Measurements from ENCODE around the gene ZNF699.
A peak's percentile ranks its signal among the peaks of the same experiment; 100 is the strongest.
"Not testable (repeated sequence)": the region's sequence is repeated elsewhere in the genome, so short reads cannot be mapped to it uniquely, and the experiment has no call there.

ZNF699 gene

DNA sequence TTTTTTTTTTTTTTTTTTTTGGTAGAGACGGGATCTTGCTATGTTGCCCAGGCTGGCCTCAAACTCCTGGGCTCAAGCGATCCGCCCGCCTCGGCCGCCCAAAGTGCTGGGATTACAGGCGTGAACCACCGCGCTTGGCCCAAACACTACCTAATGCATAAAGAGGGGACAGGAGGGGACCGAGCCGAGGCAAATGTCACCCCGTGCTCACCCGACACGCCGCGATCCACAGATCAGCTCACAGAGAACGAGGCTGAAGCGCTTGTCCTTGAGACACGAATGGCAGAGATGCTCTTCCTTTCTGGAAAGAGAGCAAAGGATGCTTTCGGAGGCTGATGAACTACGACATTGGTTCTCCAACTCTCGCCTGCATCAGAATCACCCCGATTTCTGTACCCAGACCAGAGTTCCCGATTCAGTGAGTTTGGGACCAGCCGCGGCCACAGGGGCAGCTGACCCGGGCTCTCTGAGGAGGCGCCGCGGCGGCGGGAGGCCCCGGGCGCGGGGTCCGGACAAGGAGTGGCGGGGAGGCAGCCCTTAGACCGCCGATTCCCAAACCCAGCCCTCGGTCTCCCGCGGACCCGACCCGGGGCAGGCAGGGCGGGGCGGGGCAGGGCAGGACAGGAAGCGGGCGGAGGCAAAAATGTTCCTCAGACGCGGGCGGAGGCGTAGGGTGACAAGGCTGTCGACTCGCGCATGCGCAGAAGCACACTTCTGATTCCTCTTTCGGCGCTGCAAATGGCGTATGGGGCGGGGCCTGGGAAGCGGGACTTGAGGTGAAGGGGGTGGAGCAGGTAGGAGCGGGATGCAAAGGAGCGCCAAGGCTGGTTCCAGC, at the start of gene ZNF699:
TSS of gene ZNF699 (minus strand) at position 700 of the 835 bp plus-strand sequence. CDS start 4,719 bp downstream, outside the sequence.
- peak; percentile 97 for DNase-seq

DNA sequence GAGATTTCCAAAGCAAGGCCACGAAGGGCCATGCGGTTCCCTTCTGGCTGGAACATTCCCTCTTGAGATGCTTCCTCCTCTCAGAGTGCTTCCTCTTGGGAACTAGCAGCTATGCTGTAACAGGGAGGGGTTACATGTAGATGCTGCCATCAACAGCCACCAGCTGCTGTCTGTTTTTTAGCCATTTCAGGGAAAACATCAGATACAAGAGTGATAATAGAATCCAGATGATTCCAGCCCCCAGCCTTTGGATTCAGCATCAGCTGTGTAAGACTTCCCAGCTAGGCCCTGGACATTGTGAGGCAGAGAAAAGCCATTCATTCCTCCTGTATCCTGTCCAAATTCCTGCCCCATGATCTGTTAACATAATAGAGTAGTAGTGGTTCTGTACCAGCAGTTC, 45.0 kb upstream of the ZNF699 start:
- no peak for DNase-seq

DNA sequence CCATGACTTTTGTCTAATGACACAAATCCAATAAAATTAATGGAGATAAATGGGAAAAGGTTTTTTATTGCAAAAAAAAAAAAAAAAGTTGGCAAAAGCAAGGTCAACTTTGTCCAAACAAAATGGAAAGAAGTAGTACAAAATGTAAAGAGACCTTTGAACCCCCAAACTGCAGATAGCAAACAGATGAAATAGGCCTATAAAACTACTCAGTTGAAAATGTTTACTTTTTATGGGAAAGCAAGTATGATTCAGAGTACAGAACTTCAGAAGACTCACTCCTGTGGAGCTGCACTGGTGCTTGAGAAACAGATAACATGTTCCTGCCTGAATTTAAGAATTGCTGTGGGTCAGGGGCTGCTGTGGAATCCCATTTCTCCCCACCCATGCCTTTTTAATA, 43.4 kb upstream of the ZNF699 start:
- no peak for DNase-seq

DNA sequence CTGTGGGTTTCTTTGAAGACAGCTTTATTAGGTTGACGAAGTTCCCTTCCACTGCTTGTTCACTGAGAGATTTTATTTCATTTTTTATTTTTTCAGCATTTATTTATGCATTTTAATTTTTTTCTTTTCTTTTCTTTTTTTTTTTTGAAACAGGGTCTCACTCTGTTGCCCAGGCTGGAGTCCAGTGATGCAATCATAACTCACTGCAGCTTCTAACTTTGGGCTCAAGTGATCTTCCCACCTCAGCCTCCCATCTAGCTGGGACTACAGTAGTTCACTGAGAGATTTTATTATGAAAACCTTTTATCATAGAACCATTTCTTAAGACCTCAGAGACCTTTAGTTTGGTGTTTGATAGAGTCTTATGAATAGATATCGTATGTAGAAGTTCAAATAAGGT, 42.9 kb upstream of the ZNF699 start:
- no peak for DNase-seq

DNA sequence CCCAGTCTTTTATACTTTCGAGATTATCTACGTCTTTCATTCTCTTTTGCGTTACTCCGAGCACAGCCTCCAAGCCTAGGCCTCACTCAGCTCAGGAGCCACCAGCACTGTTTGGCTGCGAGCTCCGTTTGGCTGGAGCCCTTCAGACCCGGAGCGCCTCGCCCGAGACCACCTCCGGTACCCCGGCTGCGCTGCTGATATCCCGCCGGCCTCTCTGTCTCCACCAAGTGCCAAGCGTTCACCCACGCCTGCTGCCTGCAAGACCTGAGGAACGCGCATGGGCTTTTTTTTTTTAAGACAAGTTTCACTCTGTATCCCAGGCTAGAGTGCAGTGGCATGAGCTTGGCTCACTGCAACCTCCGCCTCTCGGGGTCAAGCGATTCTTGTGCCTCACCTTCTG, 39.0 kb upstream of the ZNF699 start:
- no peak for DNase-seq

DNA sequence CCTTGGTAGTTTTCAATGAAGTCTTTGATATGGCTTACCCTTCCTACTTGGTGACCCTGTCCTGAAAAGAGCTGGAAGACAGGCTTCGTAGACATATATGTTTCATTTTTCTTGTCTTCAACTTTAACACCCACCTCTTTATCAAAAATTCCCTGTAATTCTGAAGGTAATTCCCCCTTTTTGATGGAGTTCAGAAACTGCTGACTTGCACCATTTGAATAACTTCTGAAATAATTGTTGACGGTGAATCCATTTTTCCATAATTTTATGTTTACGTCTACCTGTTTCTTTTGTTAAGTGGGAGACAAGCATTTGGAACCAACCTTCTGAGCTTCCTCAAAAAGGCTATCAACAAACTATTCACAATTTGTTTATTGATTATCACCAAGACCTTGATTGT, 38.6 kb upstream of the ZNF699 start:
- DNase-seq, result no peak

DNA sequence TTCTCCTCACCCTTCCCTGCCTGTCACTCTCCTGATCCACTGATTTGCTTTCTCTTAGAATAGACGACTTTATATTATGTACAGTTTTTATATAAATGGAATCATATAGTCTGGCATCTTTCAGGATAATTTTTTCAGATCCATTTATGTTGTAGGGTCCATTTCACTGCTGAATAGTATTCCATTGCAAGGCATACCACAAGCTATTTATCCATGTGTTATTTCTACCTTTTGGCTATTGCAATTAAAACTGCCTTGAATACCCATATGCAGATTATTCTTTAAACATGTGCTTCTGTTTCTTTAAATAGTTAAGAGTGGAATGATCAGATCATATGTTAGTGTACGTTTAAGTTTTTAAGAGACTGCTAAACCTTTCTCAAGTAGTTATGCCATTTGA, 35.4 kb upstream of the ZNF699 start:
- DNase-seq, result no peak

DNA sequence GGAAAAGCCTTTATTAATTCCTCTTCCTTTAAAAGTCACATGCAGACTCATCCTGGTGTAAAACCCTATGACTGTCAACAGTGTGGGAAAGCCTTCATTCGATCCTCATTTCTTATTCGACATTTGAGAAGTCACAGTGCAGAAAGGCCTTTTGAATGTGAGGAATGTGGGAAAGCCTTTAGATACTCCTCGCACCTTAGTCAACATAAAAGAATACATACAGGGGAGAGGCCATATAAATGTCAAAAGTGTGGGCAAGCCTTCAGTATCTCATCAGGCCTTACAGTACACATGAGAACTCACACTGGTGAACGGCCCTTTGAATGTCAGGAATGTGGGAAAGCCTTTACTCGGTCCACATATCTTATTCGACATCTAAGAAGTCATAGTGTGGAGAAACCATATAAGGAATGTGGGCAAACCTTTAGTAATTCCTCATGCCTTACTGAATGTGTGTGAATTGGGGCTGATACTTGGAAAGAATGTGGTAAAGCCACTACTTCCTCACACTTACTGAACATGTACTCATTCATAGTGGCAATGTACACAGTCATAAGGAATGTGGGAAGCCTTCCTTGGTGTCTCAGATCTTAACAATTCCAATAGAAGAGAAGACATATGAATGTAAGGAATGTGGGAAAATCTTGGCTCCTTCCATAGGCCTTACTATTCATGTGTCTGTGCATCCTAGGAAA, 33.1 kb upstream of the ZNF699 start:
- no peak for DNase-seq

DNA sequence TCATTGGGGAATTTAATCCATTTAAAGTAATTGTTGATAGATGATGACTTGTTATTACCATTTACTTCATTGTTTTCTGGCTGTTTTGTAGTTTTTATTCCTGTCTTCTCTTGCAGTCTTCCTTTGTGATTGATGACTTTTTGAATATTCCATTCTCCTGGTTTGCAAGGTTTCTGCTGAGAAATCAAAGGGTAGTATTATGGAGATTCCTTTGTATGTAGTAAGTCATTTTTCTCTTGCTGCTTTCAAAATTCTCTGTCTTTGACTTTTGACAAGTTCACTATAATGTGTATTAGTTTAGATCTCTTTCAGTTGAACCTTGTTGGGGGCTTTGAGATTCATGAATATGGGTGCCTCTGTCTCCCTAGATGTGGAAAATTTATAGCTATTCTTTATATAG, 20.4 kb upstream of the ZNF699 start:
- no peak for DNase-seq

DNA sequence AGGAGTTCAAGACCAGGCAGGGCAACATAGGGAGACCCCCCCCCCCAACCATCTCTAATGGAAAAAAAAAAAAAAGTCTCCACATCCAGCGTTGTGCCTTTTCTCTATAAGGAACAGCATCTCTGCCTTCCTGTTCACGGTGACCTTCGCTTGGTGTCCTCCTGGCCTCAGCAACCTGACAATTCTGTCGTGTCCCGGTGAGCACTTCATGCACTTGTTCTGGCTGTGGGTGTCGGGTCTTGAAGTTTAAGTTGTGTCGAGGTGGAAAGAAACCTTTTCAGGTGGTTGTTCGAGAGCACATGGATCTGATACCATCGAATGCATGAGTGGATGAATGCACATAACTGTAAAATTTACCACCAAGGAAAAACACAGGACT, 14.9 kb upstream of the ZNF699 start:
- DNase-seq, result no peak

DNA sequence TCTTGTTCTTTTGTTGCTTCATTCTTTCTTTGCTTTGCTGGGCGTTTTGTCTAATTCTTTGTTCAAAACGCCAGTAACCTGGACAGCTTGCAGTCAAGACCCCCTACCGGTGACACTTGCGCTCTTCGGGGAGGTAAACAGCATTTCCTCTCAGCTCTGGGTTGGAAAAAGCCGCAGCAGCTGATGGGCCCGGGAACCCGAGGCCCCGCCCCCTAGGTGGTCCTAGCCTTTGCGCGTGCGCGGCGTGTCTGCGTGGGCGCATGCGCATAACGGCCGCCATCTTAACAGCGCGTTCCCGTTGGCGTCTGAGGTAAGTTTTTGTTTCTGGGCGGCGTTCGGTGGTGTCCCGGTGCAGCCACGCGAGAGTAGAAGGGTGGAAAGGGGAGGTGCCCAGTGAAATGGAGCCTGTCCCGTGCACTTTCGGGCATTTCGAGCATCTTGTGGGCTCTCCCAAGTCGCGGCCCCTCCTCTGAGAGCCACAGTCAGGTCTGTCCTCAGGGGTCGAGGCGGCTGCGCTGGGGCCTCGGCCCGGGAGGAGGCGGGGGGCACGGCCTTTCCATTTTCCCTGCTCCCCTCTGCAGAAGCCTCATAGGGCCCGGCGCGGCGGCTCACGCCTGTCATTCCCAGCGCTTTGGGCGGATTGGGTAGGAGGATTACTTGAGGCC, 14.4 kb upstream of the ZNF699 start, which contains the start of gene ZNF559:
TSS of gene ZNF559 (plus strand) at position 261 of the 665 bp plus-strand sequence. CDS start 14,371 bp downstream, outside the sequence.
- DNase-seq, result peak; percentile 94

DNA sequence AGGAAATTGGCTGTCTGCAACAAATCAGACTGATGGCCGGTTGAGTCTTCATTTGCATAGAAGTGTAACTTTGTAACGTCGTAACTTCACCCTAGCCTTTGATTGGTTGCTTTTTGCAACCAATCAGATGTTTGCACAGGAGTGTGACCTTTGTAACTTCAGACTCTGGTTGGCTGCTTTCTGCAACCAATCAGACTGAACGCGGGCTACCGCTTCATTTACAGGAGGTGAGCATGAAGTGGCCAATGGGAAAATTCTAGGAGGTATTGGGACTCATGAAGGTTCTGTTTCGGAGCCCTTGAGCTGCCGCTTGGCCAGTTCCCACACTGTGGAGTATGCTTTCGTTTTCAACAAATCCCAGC, 13.9 kb upstream of the ZNF699 start:
- DNase-seq, result peak; percentile 72

DNA sequence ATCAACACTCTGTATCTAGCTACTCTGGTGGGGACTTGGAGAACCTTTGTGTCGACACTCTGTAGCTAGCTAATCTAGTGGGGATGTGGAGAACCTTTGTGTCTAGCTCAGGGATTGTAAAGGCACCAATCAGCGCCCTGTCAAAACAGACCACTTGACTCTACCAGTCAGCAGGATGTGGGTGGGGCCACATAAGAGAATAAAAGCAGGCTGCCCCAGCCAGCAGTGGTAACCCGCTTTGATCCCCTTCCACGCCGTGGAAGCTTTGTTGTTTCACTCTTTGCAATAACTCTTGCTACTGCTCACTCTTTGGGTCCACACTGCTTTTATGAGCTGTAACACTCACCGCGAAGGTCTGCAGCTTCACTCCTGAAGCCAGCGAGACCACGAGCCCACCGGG, 12.6 kb upstream of the ZNF699 start:
- DNase-seq, result not testable (repeated sequence)

DNA sequence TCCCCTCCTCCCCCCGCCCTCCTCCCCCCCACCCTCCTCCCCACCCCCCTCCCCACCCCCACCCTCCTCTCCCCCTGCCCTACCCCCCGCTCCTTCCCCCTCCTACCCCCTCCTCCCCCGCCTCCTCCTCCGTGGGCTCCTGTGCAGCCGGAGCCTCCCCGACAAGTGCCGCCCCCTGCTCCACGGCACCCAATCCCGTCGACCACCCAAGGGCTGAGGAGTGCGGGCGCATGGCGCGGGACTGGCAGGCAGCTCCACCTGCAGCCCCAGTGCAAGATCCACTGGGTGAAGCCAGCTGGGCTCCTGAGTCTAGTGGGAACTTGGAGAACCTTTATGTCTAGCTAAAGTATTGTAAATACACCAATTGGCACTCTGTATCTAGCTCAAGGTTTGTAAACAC, 12.1 kb upstream of the ZNF699 start:
- DNase-seq, result not testable (repeated sequence)

DNA sequence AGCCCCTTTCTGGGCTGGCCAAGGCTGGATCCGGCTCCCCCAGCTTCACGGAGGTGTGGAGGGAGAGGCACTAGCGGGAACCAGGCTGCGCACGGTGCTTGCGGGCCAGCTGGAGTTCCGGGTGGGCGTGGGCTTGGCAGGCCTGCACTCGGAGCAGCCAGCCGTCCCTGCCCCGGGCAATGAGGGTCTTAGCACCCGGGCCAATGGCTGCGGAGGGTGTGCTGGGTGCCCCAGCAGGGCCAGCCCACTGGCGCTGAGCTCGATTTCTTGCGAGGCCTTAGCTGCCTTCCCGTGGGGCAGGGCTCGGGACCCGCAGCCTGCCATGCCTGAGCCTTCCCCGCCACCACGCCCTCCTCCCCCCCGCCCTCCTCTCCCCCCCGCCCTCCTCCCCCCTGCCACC, 11.7 kb upstream of the ZNF699 start:
- no peak for DNase-seq

DNA sequence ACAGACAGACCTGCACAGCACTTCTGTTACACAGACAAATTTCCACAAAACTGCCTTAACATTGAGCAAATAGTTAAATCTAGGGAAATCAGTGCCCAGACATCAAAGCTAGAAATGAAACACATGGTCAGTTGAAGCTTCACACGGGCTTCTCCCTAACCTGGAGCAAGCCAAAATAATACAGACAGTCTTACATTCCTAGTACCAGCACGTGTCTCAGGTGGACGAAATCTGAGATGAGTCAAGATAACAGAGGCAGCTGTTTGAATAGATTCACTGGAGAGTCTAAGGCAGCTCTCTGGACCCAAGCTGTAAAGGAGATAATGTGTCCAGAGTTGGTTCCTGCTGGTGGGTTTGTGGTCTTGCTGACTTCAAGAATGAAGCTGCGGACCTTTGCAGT, 4.1 kb upstream of the ZNF699 start:
- no peak for DNase-seq

DNA sequence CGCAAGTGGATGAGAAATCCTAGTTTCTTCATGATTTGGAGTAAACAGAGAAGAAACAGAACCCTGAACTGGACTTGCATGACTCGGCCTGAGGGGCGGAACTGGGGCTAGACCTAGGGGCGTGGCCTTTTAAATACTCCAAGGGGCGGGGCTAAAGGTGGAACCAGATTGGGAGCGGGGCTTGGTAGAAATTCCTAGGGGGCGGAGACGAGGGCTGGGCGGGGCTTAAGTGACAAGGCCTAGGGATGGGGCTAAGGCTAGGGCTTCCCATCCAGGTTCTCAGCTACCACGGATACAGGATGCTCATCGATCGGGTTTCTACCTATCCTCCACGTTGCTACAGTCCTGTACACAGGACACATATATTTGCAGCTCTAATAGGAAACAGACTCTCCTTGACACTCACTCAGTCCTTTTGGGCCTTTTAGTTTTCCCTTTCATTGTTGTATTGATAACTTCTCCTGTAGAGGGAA, 372 bp upstream of the ZNF699 start:
- peak; percentile 86 for DNase-seq

DNA sequence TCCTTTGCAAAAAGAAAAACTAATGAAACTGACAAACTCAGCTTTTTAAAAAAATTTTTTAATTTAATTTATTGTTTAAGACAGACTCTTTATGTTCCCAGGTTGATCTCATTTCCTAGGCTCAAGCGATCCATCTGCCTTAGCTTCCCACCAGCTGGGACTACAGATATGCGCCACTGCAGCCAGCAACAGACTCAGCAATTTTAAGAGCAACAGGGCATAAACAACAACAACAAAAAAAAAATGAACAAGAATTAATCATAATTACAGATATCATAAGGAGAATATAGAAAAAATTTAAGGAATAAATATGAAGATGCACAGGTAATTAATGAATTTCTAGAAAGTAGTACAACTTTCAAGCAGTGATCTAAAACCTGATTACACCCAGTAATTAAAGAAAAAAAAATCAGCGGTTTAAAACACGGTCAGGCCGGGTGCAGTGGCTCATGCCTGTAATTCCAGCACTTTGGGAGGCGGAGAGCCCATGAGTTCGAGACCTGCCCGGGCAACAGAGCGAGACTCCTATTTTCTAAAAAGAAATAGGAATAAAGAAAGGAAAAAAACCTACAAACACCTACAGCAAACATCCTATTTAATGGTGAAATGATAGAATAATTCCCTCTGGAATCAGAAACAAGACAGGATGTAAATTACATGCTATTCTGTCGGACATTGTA, 1.4 kb downstream of the ZNF699 start:
- no peak for DNase-seq

DNA sequence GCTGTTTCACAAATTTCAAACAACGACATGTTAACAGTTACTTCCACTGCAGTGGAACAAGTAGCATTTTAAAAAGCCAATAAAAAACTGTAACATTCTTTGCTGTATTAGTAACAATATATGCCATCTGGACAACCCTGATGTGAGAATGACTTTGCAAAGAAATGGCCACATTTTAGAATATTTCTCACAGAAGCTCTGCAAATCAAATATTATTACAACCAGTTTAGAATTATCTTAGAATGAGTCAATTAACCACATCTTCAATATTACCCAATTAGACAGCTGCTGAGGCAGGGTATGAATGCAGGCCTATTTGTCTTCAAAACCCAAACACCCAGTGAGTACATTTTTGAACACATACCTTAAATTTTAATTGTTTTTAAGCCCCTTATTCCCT, 3.2 kb downstream of the ZNF699 start:
- peak; percentile 77 for DNase-seq

DNA sequence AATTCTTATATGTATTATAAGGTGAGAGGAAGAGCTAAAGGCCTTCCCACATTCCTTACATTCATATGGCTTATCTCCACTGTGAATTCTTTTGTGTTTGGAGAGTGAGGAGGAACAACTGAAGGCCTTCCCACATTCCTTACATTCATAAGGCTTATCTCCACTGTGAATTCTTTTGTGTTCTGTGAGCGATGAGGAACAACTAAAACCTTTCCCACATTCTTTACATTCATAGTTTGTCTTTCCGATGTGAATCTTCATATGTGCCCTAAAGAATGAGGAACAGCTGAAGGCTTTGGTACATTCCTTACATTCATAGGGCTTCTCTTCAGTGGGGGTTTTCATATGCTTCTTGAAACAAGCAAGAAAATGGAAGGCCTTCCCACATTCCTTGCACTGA, 13.3 kb downstream of the ZNF699 start:
- DNase-seq, result no peak

DNA sequence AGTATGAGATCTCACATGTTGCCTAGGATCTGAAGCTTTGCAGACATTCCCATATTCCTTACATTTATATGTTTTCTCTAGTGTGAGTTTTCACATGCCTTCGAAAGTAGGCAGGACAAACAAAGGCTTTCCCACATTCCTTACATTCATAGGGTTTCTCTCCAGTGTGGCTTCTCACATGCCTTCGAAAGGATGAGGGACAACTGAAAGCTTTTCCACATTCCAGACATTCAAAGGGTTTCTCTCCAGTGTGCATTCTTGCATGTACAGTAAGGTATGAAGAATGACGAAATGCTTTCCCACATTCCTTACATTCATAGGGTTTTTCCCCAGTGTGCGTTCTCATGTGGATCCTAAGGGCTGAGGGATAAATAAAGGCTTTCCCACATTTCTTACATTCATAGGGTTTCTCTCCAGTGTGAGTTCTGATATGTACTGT, 14.2 kb downstream of the ZNF699 start:
- no peak for DNase-seq

DNA sequence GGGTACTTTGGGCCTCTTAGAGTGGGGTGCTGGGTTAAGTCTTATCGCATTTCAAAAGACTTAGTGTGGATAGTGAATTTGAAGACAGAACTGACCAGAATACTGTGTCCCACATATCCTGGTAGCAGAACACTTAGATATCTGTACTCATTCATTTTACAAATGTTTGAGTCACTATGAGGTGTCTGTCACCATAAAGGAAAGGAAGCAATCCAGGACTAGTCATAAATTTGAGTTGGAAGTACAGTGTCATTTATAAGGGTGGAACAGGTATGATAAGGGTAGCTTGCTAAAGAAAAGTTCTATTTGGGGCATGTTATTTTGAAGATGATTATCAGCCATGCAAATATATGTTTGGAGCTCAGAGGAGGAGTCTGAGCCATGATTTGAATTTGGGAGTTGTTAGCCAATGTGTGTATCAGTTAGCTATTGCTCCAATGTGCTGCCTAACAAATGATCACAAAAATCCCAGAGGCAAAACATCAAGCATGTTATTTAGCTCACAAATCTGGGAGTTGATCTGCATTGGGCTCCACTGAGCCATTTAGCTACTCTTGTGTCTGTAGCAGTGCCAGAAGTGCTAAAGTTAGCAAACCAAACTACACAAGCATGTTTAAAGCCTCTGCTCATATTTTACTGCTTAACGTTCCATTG, 20.3 kb downstream of the ZNF699 start:
- DNase-seq, result no peak

DNA sequence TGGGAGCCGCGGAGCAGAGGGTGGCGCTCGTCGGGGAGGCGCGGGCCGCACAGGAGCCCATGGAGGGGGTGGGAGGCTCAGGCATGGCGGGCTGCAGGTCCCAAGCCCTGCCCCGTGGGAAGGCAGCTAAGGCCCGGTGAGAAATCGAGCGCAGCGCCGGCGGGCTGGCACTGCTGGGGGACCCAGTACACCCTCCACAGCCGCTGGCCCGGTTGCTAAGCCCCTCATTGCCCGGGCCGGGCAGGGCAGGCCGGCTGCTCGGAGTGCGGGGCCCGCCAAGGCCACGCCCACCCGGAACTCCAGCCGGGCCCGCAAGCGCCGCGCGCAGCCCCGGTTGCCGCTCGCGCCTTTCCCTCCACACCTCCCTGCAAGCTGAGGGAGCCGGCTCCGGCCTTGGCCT, 26.2 kb downstream of the ZNF699 start:
- DNase-seq, result not testable (repeated sequence)

Measured in HCEC 1CT (cell line).